ENCODE results near the gene HIVEP1. TPM values are rescaled to one million over a fixed set of nuclear protein-coding genes. Genes with fewer than 3 reads are reported as not detected.

HIVEP1 gene
- total RNA-seq, 5 donors from 2014 or later (not counting 1 experiment from before 2014, with no cell fraction given), result 20.0 to 73.1 (median 29.5) TPM

DNA sequence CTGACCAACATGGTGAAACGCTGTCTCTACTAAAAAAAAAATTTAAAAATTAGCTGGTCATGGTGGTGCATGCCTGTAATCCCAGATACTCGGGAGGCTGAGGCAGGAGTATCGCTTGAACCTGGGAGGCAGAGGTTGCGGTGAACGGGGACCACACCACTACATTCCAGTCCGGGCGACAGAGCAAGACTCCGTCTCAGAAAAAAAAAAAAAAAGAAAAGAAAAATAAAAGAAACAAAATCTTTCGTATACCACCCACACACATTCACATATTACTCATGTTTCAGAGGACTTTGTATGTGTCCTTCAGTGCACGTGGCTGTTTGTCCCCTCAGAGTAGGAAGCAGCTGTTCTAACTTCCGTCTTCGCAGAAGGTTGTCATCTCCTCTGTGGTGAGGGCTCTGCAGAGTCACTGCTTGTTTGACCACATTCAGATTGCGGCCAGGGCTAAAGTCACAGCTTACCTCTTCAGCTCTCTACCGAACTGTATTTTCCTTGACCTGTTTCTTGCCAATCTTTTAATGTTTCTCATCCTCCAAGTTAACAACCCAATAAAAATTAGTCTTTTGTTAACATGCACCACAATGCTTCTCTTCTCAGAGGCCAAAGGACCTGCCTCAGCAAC is 36.6 kb upstream of the HIVEP1 start:
- Mint-ChIP-seq H3K36me3 (no peaks in the 10 kb centered on the region), H3K4me3 (peak overlapping the region in 1 of 3 donors; percentile 8), H3K27ac (no peak overlapping the region), H3K4me1 (peaks cover 21 to 28% (median 22%) of the 10 kb centered on the region in 3 donors), H3K27me3 (peaks cover 0 to 2% of the 10 kb centered on the region in 2 donors), H3K9me3 (no peaks in the 10 kb centered on the region)
- 39% methylated on average over 5 of the region's 14 CpGs for WGBS (ENCODE audit: insufficient coverage)
- H3K36me3 ChIP-seq (ENCODE audit: control insufficient read depth in 2 of 2, extremely low read depth in 1 of 2, insufficient read depth in 1 of 2, low read length in 1 of 2), result no peaks in the 10 kb centered on the region
- H3K4me3 ChIP-seq (ENCODE audit: control insufficient read depth in 1 of 2, extremely low read depth in 1 of 2, low read length in 1 of 2), result no peak overlapping the region
- no peaks in the 10 kb centered on the region for H3K9me3 ChIP-seq
- POLR2A ChIA-PET, result interaction anchor here in 1 of 2 donors (0.7 kb wide), 1 partner anchor 765 kb away, joined by 7 read pairs; no protein-coding TSS in a partner anchor
- DNase-seq (peak in 21 of 35 experiments; percentile 4 to 57 (median 15)), ATAC-seq (replicated peaks in 1 of 4) (peak in 2 of 4 experiments; percentile 63 to 77)
- peaks cover 5 to 7% of the 10 kb centered on the region in 2 experiments for H3K4me1 ChIP-seq (ENCODE audit: control insufficient read depth in 1 of 2, extremely low read depth in 1 of 2, insufficient read depth in 2 of 2, low read length in 2 of 2)
- no peaks in the 10 kb centered on the region for H3K27me3 ChIP-seq (replicated peaks in 1 of 2; ENCODE audit: control insufficient read depth in 2 of 2, extremely low read depth in 1 of 2, insufficient read depth in 2 of 2, low read length in 1 of 2)
- CTCF ChIA-PET, result no interaction called here
- H3K27ac ChIP-seq (ENCODE audit: low read length), result no peak overlapping the region

DNA sequence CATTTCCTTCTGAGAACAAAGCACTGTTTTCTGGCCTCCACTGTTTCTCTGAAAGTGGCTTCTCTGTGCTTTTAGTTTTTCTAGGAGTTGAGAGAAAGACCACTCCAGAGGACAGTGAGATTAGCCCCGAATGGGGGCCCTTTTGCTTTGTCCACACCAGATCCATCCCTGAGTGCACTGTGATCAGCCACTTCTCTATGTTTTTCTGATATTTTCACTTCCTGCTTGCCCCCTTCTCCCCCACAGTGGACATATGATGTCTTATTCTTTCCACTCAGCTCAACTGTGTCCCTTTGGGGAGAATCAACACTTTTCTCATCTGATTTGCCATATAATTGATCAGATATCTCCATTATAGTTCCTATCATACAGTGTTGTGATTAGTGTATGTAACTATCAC is 35.6 kb upstream of the HIVEP1 start:
- peaks cover 0 to 2% of the 10 kb centered on the region in 2 donors for H3K27me3 Mint-ChIP-seq
- ChIA-PET CTCF (no interaction called here), POLR2A (no interaction called here)
- Histone ChIP-seq H3K36me3 (ENCODE audit: control insufficient read depth in 2 of 2, extremely low read depth in 1 of 2, insufficient read depth in 1 of 2, low read length in 1 of 2) (no peaks in the 10 kb centered on the region), H3K9me3 (no peaks in the 10 kb centered on the region), H3K27me3 (replicated peaks in 1 of 2; ENCODE audit: control insufficient read depth in 2 of 2, extremely low read depth in 1 of 2, insufficient read depth in 2 of 2, low read length in 1 of 2) (no peaks in the 10 kb centered on the region), H3K27ac (ENCODE audit: low read length) (no peak overlapping the region), H3K4me3 (ENCODE audit: control insufficient read depth in 1 of 2, extremely low read depth in 1 of 2, low read length in 1 of 2) (no peak overlapping the region), H3K4me1 (ENCODE audit: control insufficient read depth in 1 of 2, extremely low read depth in 1 of 2, insufficient read depth in 2 of 2, low read length in 2 of 2) (peaks cover 5 to 7% of the 10 kb centered on the region in 2 experiments)
- H3K27ac Mint-ChIP-seq, result no peak overlapping the region
- peaks cover 21 to 28% (median 22%) of the 10 kb centered on the region in 3 donors for H3K4me1 Mint-ChIP-seq
- H3K36me3 Mint-ChIP-seq, result no peaks in the 10 kb centered on the region
- DNase-seq, result no peak
- no peaks in the 10 kb centered on the region for H3K9me3 Mint-ChIP-seq
- no peak for ATAC-seq (replicated peaks in 1 of 4)
- H3K4me3 Mint-ChIP-seq, result no peak overlapping the region
- no CpG with 5 or more reads among the region's 1 CpG for WGBS (ENCODE audit: insufficient coverage)

DNA sequence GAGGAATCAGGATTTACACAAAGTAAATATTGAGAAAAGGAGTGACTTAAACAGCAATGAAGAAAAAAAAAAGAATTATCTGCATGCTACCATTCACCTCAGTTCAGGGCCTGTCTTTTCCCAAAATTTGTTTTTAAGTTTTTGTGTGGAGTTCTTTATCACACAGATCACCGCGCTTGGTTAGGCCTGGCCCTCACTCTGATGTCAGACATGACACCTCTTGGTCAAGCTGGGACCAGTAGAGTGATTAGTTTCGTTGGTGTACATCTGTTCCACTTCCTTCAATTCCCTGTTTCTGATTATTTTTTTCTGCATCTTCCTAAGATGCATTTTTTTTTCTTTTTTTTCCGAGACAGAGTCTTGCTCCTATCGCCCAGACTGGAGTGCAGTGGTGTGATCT is 34.9 kb upstream of the HIVEP1 start:
- Histone ChIP-seq H3K4me1 (ENCODE audit: control insufficient read depth in 1 of 2, extremely low read depth in 1 of 2, insufficient read depth in 2 of 2, low read length in 2 of 2) (peaks cover 5 to 7% of the 10 kb centered on the region in 2 experiments), H3K36me3 (ENCODE audit: control insufficient read depth in 2 of 2, extremely low read depth in 1 of 2, insufficient read depth in 1 of 2, low read length in 1 of 2) (no peaks in the 10 kb centered on the region), H3K27ac (ENCODE audit: low read length) (no peak overlapping the region), H3K9me3 (no peaks in the 10 kb centered on the region), H3K4me3 (ENCODE audit: control insufficient read depth in 1 of 2, extremely low read depth in 1 of 2, low read length in 1 of 2) (no peak overlapping the region), H3K27me3 (replicated peaks in 1 of 2; ENCODE audit: control insufficient read depth in 2 of 2, extremely low read depth in 1 of 2, insufficient read depth in 2 of 2, low read length in 1 of 2) (no peaks in the 10 kb centered on the region)
- H3K27me3 Mint-ChIP-seq, result peaks cover 0 to 2% of the 10 kb centered on the region in 2 donors
- H3K4me3 Mint-ChIP-seq, result no peak overlapping the region
- WGBS (ENCODE audit: insufficient coverage), result no CpG with 5 or more reads among the region's 5 CpGs
- DNase-seq (no peak), ATAC-seq (replicated peaks in 1 of 4) (no peak)
- POLR2A ChIA-PET, result no interaction called here
- peaks cover 21 to 28% (median 22%) of the 10 kb centered on the region in 3 donors for H3K4me1 Mint-ChIP-seq
- CTCF ChIA-PET, result no interaction called here
- no peaks in the 10 kb centered on the region for H3K9me3 Mint-ChIP-seq
- no peaks in the 10 kb centered on the region for H3K36me3 Mint-ChIP-seq
- no peak overlapping the region for H3K27ac Mint-ChIP-seq

DNA sequence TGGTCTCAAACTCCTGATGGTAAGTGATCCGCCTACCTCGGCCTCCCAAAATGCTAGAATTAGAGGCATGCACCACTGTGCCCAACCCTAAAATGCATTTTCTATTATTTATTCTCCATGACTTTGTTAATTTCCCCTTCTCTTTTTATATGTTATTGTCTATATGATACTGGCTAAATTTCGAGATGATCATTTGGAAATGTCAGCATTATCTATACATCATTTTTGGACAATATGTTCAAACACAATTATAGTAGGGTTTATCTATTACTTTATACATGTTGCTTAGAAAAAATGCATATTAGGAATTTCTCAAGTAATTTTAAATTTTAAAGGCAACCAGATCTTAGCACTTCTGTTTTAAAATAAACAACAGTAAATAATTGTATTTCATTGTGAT is 34.4 kb upstream of the HIVEP1 start:
- Histone ChIP-seq H3K36me3 (ENCODE audit: control insufficient read depth in 2 of 2, extremely low read depth in 1 of 2, insufficient read depth in 1 of 2, low read length in 1 of 2) (no peaks in the 10 kb centered on the region), H3K9me3 (no peaks in the 10 kb centered on the region), H3K4me3 (ENCODE audit: control insufficient read depth in 1 of 2, extremely low read depth in 1 of 2, low read length in 1 of 2) (no peak overlapping the region), H3K27me3 (replicated peaks in 1 of 2; ENCODE audit: control insufficient read depth in 2 of 2, extremely low read depth in 1 of 2, insufficient read depth in 2 of 2, low read length in 1 of 2) (no peaks in the 10 kb centered on the region), H3K4me1 (ENCODE audit: control insufficient read depth in 1 of 2, extremely low read depth in 1 of 2, insufficient read depth in 2 of 2, low read length in 2 of 2) (peaks cover 5 to 7% of the 10 kb centered on the region in 2 experiments), H3K27ac (ENCODE audit: low read length) (no peak overlapping the region)
- peaks cover 0 to 2% of the 10 kb centered on the region in 2 donors for H3K27me3 Mint-ChIP-seq
- H3K4me3 Mint-ChIP-seq, result no peak overlapping the region
- WGBS (ENCODE audit: insufficient coverage), result no CpG with 5 or more reads among the region's 3 CpGs
- no peak overlapping the region for H3K27ac Mint-ChIP-seq
- ATAC-seq (replicated peaks in 1 of 4) (no peak), DNase-seq (no peak)
- no peaks in the 10 kb centered on the region for H3K36me3 Mint-ChIP-seq
- H3K9me3 Mint-ChIP-seq, result no peaks in the 10 kb centered on the region
- peaks cover 21 to 28% (median 22%) of the 10 kb centered on the region in 3 donors for H3K4me1 Mint-ChIP-seq
- ChIA-PET CTCF (no interaction called here), POLR2A (no interaction called here)

DNA sequence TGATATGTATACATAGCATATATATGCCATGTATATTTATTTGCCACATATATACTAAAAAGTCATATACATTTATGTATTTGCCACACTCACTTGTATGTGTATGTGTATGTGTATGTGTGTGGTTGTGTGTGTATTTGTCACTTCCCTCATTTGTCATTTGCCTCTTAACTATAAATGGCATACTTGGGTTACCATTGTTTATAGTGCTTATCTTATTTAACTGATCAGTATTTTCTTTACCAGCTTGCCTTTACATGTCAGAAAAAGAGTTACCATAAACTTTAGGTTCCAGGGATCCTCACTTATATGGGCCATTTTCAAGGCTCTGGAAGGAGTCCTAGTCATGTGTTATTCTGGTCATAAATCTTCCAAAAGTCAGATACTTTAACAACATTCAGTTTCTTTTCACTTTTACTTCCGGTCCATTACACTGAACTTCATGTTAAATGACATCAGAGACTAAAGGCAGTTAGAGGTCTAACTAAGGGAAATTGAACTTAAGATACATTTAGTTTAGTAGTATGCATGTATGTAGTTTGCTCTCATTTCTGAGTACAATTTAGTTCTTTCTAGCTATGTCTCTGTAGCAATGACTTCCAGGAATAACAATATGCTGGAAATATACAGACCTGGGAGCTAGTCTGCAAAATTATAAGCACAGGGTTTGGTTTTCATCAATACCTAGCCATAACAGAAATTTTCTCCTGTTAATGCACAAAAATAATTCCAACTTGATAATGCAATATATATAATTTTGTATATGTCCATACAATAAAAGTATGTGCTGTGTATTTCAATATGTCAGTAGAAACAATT is 33.7 kb upstream of the HIVEP1 start:
- H3K27ac Mint-ChIP-seq, result peak overlapping the region in 1 of 2 donors; percentile 45

DNA sequence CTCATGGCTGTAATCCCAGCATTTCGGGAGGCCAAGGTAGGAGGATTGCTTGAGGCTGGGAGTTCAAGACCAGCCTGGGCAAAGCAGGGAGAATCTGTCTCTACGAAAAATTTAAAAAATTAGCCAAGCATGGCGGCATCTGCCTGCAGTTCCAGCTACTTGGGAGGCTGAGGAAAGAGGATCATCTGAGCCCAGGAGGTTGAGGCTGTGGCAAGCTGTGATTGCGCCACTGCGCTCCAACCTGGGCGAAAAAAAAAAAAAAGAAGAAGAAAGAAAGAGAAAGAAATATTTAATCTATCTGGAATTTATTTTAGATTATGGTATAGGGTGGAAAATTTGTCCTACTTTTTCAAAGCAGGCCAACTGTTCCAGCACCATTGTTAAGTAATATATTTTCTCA is 32.2 kb upstream of the HIVEP1 start:
- Mint-ChIP-seq H3K4me3 (no peak overlapping the region), H3K36me3 (no peaks in the 10 kb centered on the region), H3K9me3 (no peaks in the 10 kb centered on the region), H3K27me3 (peaks cover 0 to 5% of the 10 kb centered on the region in 2 donors), H3K27ac (no peak overlapping the region), H3K4me1 (peaks cover 19 to 25% (median 21%) of the 10 kb centered on the region in 3 donors)
- no peaks in the 10 kb centered on the region for H3K27me3 ChIP-seq (replicated peaks in 1 of 2; ENCODE audit: control insufficient read depth in 2 of 2, extremely low read depth in 1 of 2, insufficient read depth in 2 of 2, low read length in 1 of 2)
- CTCF ChIA-PET, result interaction anchor here in 1 of 2 donors (1.2 kb wide), 1 partner anchor 23 kb away, joined by 4 read pairs; no protein-coding TSS in a partner anchor
- DNase-seq (no peak), ATAC-seq (replicated peaks in 1 of 4) (no peak)
- no peak overlapping the region for H3K4me3 ChIP-seq (ENCODE audit: control insufficient read depth in 1 of 2, extremely low read depth in 1 of 2, low read length in 1 of 2)
- H3K27ac ChIP-seq (ENCODE audit: low read length), result no peak overlapping the region
- 93% methylated on average over 2 of the region's 6 CpGs for WGBS (ENCODE audit: insufficient coverage)
- H3K4me1 ChIP-seq (ENCODE audit: control insufficient read depth in 1 of 2, extremely low read depth in 1 of 2, insufficient read depth in 2 of 2, low read length in 2 of 2), result peaks cover 5 to 7% of the 10 kb centered on the region in 2 experiments
- H3K9me3 ChIP-seq, result no peaks in the 10 kb centered on the region
- no peaks in the 10 kb centered on the region for H3K36me3 ChIP-seq (ENCODE audit: control insufficient read depth in 2 of 2, extremely low read depth in 1 of 2, insufficient read depth in 1 of 2, low read length in 1 of 2)
- POLR2A ChIA-PET, result no interaction called here

More for the DNA sequence above, 33.7 kb upstream of the HIVEP1 start:
- peak overlapping the region in 1 of 3 donors; percentile 7 for H3K4me3 Mint-ChIP-seq
- H3K36me3 Mint-ChIP-seq, result no peaks in the 10 kb centered on the region
- H3K27me3 Mint-ChIP-seq, result peaks cover 0 to under 1% of the 10 kb centered on the region in 2 donors
- no CpG with 5 or more reads among the region's 1 CpG for WGBS (ENCODE audit: insufficient coverage)
- no peaks in the 10 kb centered on the region for H3K27me3 ChIP-seq (replicated peaks in 1 of 2; ENCODE audit: control insufficient read depth in 2 of 2, extremely low read depth in 1 of 2, insufficient read depth in 2 of 2, low read length in 1 of 2)
- H3K4me3 ChIP-seq (ENCODE audit: control insufficient read depth in 1 of 2, extremely low read depth in 1 of 2, low read length in 1 of 2), result no peak overlapping the region
- H3K9me3 ChIP-seq, result no peaks in the 10 kb centered on the region
- peaks cover 21 to 28% (median 22%) of the 10 kb centered on the region in 3 donors for H3K4me1 Mint-ChIP-seq
- peaks cover 5 to 7% of the 10 kb centered on the region in 2 experiments for H3K4me1 ChIP-seq (ENCODE audit: control insufficient read depth in 1 of 2, extremely low read depth in 1 of 2, insufficient read depth in 2 of 2, low read length in 2 of 2)
- H3K27ac ChIP-seq (ENCODE audit: low read length), result no peak overlapping the region
- ChIA-PET CTCF (no interaction called here), POLR2A (no interaction called here)
- no peaks in the 10 kb centered on the region for H3K36me3 ChIP-seq (ENCODE audit: control insufficient read depth in 2 of 2, extremely low read depth in 1 of 2, insufficient read depth in 1 of 2, low read length in 1 of 2)
- ATAC-seq (replicated peaks in 1 of 4) (peak in 2 of 4 experiments; percentile 40 to 60), DNase-seq (peak in 1 of 35 experiments; percentile 15)
- H3K9me3 Mint-ChIP-seq, result no peaks in the 10 kb centered on the region
